K562 (cell line): ENCODE measurements around the gene MITF. TPM values are rescaled to one million over a fixed set of nuclear protein-coding genes. Genes with fewer than 3 reads are reported as not detected.

ENCODE experiments used
- MBD2 ChIP-seq: sonication (generic); IDR thresholded peaks from 2 replicates; pipeline ENCODE4 v1.6.1; 2016; ENCODE audit warnings: low read depth, borderline replicate concordance
- RFX1 ChIP-seq: fragments of 450-650 bp; IDR thresholded peaks from 2 replicates; pipeline ENCODE4 v1.6.1; 2016; ENCODE audit warnings: mild to moderate bottlenecking, moderate library complexity
- ZNF217 ChIP-seq: sonication (generic); formaldehyde crosslinking; IDR thresholded peaks from 2 replicates; pipeline ENCODE4 v1.8.0; 2022; ENCODE audit warnings: mild to moderate bottlenecking, missing genetic modification reagents
- polyA plus RNA-seq, 8 experiments: library from polyadenylated mRNA; depleted of rRNA in 4 of 8; stranded (reverse) in 5 of 8; unstranded in 3 of 8; fragments of >200 nt; fragmentation: Nextera tagmentation in 2 of 8; fragmentation: Illumina TruSeq in 1 of 8; extraction: Ambion mirVana in 2 of 8; extraction: Trizol in 1 of 8; gene quantifications; 2 replicates each; pipeline versions ENCODE4 v1.2.1 to v1.2.3, GENCODE V29; 2011 to 2014; ENCODE audit warnings: inconsistent platforms in 1 of 8, missing spikeins in 1 of 8
- total RNA-seq, 7 experiments: library from RNA; depleted of rRNA in 6 of 7; stranded (reverse); fragments of >200 nt in 6 of 7; fragmentation: Illumina TruSeq in 2 of 7; extraction: Trizol in 2 of 7; gene quantifications; 2 replicates each; pipeline versions ENCODE4 v1.2.1 to v1.2.3, GENCODE V29; 2011 to 2021; ENCODE audit warnings: low replicate concordance in 1 of 7
- TF ChIP-seq, protein P1 (sequence below), 2 experiments: fragments of 450-650 bp; formaldehyde crosslinking in 1 of 2; IDR thresholded peaks; 2 replicates each; pipeline versions ENCODE4 v1.4.0 to v1.6.1; 2014 to 2020; ENCODE audit warnings: mild to moderate bottlenecking in 2 of 2, borderline replicate concordance in 1 of 2, low read depth in 1 of 2
- TF ChIP-seq, protein P2 (sequence below), 2 experiments: fragments of 450-650 bp; IDR thresholded peaks; 2 replicates each; pipeline ENCODE4 v1.6.1; 2016

The MITF gene
- total and polyA plus RNA-seq, 9 of the 15 experiments (the other 6 are each of a cell fraction or from before 2014, with no cell fraction given): 5.6 to 14.9 (median 11.1) TPM

DNA sequence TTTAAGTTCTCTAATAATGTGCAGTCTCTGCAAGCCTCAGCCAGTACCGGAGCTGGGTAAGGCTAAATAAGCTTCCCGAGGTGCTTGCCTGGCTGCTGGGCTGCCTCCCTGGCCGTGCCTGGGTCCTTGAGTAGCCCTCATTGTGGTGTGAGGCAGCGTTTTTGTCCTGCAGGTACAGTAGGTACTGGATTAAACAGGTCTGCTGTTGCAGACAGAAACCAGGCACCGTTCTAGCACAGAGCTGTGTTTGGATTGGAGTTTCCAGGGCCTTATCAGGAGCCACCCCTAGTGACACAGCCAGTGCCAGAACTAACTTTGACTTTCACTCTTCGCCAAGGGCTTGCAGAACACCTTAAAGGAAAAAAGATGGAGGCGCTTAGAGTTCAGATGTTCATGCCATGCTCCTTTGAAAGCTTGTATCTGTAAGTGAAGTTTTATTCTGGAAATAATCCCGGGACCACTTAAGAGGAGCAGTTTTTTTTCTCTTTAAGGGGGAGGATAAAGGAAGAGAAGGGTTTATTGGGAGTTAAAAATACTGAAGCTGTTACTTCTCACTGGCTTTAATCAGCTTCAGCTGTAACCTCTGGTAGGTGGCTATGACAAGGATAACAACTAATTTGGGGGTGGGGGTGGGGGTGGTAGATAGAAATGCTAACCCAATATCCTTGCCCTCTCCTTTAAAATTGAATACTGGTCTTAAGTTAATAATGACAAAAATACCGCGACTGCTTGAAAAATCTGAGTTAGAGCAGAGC lies 126.8 kb downstream of the MITF start (continued):
- TF ChIP-seq, protein P1, sequence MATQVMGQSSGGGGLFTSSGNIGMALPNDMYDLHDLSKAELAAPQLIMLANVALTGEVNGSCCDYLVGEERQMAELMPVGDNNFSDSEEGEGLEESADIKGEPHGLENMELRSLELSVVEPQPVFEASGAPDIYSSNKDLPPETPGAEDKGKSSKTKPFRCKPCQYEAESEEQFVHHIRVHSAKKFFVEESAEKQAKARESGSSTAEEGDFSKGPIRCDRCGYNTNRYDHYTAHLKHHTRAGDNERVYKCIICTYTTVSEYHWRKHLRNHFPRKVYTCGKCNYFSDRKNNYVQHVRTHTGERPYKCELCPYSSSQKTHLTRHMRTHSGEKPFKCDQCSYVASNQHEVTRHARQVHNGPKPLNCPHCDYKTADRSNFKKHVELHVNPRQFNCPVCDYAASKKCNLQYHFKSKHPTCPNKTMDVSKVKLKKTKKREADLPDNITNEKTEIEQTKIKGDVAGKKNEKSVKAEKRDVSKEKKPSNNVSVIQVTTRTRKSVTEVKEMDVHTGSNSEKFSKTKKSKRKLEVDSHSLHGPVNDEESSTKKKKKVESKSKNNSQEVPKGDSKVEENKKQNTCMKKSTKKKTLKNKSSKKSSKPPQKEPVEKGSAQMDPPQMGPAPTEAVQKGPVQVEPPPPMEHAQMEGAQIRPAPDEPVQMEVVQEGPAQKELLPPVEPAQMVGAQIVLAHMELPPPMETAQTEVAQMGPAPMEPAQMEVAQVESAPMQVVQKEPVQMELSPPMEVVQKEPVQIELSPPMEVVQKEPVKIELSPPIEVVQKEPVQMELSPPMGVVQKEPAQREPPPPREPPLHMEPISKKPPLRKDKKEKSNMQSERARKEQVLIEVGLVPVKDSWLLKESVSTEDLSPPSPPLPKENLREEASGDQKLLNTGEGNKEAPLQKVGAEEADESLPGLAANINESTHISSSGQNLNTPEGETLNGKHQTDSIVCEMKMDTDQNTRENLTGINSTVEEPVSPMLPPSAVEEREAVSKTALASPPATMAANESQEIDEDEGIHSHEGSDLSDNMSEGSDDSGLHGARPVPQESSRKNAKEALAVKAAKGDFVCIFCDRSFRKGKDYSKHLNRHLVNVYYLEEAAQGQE (IDR thresholded peaks at IDR 0.05; ENCODE audit: borderline replicate concordance): peak; percentile 75
- TF ChIP-seq, protein P1 (CRISPR knock-in tag; IDR thresholded peaks at IDR 0.05; ENCODE audit: low read depth): no peak
- TF ChIP-seq MBD2 (no peak), RFX1 (peak; percentile 63), ZNF217 (no peak)
- TF ChIP-seq, protein P2, sequence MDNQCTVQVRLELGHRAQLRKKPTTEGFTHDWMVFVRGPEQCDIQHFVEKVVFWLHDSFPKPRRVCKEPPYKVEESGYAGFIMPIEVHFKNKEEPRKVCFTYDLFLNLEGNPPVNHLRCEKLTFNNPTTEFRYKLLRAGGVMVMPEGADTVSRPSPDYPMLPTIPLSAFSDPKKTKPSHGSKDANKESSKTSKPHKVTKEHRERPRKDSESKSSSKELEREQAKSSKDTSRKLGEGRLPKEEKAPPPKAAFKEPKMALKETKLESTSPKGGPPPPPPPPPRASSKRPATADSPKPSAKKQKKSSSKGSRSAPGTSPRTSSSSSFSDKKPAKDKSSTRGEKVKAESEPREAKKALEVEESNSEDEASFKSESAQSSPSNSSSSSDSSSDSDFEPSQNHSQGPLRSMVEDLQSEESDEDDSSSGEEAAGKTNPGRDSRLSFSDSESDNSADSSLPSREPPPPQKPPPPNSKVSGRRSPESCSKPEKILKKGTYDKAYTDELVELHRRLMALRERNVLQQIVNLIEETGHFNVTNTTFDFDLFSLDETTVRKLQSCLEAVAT (IDR thresholded peaks at IDR 0.05): 0 out of 4 replicates have a peak, but pooled peaks of 1 of the 2 experiments have one; percentile 22
